Activated B cell treated with CpG ODN at 0.5 μM for 24 hours (primary cell): ENCODE measurements around the gene PPP6R3. TPM values are rescaled to one million over a fixed set of nuclear protein-coding genes. Genes with fewer than 3 reads are reported as not detected.

Experiments used
- ATAC-seq: fragments of 200-7000 bp; cut with Tn5 transposase; one replicate; pipeline ENCODE4 v1.10.0; 2021; ENCODE audit warnings: low read depth, mild to moderate bottlenecking, moderate library complexity
- CTCF ChIA-PET: fragments of 350-600 bp; sonication (Branson Sonifier 250); formaldehyde crosslinking; loops from one replicate; lab custom pipeline; 2021; ENCODE audit warnings: antibody characterized with exemption; lab: Charles Lee
- POLR2A ChIA-PET: fragments of 350-600 bp; sonication (Branson Sonifier 250); formaldehyde crosslinking; loops from one replicate; lab custom pipeline; 2021; ENCODE audit warnings: antibody characterized with exemption; lab: Charles Lee
- DNase-seq: peaks from one replicate; pipeline ENCODE4 v3.0.0; 2022
- H3K27ac Mint-ChIP-seq: one replicate; pipeline ENCODE4 v1.8.0; 2020; ENCODE audit warnings: mixed read lengths
- H3K27me3 Mint-ChIP-seq: one replicate; pipeline ENCODE4 v1.8.0; 2021; ENCODE audit warnings: mixed read lengths
- H3K36me3 Mint-ChIP-seq: one replicate; pipeline ENCODE4 v1.8.0; 2021; ENCODE audit warnings: low read depth, mixed read lengths
- H3K4me1 Mint-ChIP-seq: one replicate; pipeline ENCODE4 v1.8.0; 2021; ENCODE audit warnings: mixed read lengths
- H3K4me3 Mint-ChIP-seq: one replicate; pipeline ENCODE4 v1.8.0; 2020; ENCODE audit warnings: mild to moderate bottlenecking, mixed read lengths
- H3K9me3 Mint-ChIP-seq: one replicate; pipeline ENCODE4 v1.8.0; 2020; ENCODE audit warnings: mixed read lengths
- CTCF ChIP-seq: fragments of 200-600 bp; IDR thresholded peaks from one replicate; pipeline ENCODE4 v1.8.0; 2022; ENCODE audit warnings: antibody characterized with exemption, mild to moderate bottlenecking
- intact Hi-C: fragments of 100-400 bp; cut with micrococcal nuclease; formaldehyde crosslinking; loops from one replicate; pipeline ENCODE4 v1.15.1; 2024
- total RNA-seq: library from RNA; stranded (reverse); gene quantifications from 2 replicates; pipeline ENCODE4 v1.2.3, GENCODE V29; 2022

The PPP6R3 gene
- total RNA-seq, 1 donor from 2014 or later: 147 TPM

DNA sequence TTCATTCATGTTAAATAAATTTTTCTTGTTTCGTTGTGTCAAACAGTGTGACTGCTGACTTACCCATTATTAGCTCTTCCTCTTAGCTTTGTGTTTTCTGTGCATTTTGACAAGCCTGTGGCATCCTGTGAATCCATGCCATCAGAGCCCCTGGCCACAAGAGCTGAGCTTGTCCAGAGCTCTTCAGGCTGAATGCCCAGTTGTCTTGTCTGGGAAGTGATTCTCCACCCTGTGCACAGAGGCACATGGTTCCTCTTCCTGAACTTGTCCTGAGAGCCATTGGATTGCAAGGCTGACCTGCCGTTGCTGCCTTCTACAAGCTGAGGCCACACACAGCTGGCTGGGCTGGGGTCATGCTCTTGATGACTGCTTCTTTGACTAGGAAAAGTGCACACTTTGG, 64.1 kb downstream of the PPP6R3 start:
- Mint-ChIP-seq H3K27me3 (no peaks in the 10 kb centered on the region), H3K9me3 (no peaks in the 10 kb centered on the region), H3K36me3 (peaks cover 91% of the 10 kb centered on the region), H3K27ac (no peak overlapping the region), H3K4me1 (peaks cover 24% of the 10 kb centered on the region), H3K4me3 (no peak overlapping the region)
- ATAC-seq (no peak), DNase-seq (no peak)
- ChIA-PET POLR2A (interaction anchor here (0.6 kb wide), 1 partner anchor 742 kb away, joined by 5 read pairs; no protein-coding TSS in a partner anchor), CTCF (no interaction called here)
- intact Hi-C loops: no loop called here
- no peak for TF ChIP-seq CTCF

DNA sequence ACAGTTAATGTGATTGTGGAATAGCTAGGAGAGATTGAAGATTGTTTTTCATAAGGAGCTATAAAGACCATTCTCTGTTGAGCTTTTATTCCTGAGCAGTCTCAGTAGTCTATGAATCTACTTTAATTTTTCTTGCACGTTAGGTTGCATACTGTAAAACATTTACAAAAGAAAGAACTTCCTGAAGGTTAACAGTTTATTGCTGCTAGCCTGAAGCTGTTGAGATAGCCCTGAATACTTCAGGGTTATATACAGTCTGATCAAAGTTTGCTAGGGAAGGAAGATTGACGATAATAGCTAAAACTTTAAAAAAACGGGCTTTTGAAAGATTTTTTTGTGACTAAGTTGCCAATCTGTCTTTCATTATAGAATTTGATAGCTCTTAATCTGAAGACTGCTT, 64.8 kb downstream of the PPP6R3 start:
- H3K4me3 Mint-ChIP-seq: no peak overlapping the region
- H3K36me3 Mint-ChIP-seq: peaks cover 94% of the 10 kb centered on the region
- H3K9me3 Mint-ChIP-seq: no peaks in the 10 kb centered on the region
- CTCF ChIA-PET: no interaction called here
- ATAC-seq: no peak
- TF ChIP-seq CTCF: no peak
- peaks cover 25% of the 10 kb centered on the region for H3K4me1 Mint-ChIP-seq
- intact Hi-C loops: no loop called here
- POLR2A ChIA-PET: interaction anchor here (0.6 kb wide), 1 partner anchor 742 kb away, joined by 5 read pairs; no protein-coding TSS in a partner anchor
- DNase-seq: no peak
- no peaks in the 10 kb centered on the region for H3K27me3 Mint-ChIP-seq
- no peak overlapping the region for H3K27ac Mint-ChIP-seq

GRCh38 chr11:68525930-68526329, 65.4 kb downstream of the PPP6R3 start:
- CTCF ChIA-PET: no interaction called here
- no peak for DNase-seq
- H3K27ac Mint-ChIP-seq: no peak overlapping the region
- H3K4me3 Mint-ChIP-seq: no peak overlapping the region
- peaks cover 94% of the 10 kb centered on the region for H3K36me3 Mint-ChIP-seq
- ATAC-seq: no peak
- H3K9me3 Mint-ChIP-seq: no peaks in the 10 kb centered on the region
- POLR2A ChIA-PET: no interaction called here
- no peak for TF ChIP-seq CTCF
- H3K4me1 Mint-ChIP-seq: peaks cover 25% of the 10 kb centered on the region
- H3K27me3 Mint-ChIP-seq: no peaks in the 10 kb centered on the region
- intact Hi-C loops: no loop called here

- no peak overlapping the region for H3K4me3 Mint-ChIP-seq
- CTCF ChIA-PET: no interaction called here
- POLR2A ChIA-PET: no interaction called here
- no peak for ATAC-seq
- H3K9me3 Mint-ChIP-seq: no peaks in the 10 kb centered on the region
- no peak for TF ChIP-seq CTCF
- no peak overlapping the region for H3K27ac Mint-ChIP-seq
- intact Hi-C loops: no loop called here
- H3K27me3 Mint-ChIP-seq: no peaks in the 10 kb centered on the region
- peaks cover 86% of the 10 kb centered on the region for H3K36me3 Mint-ChIP-seq
- DNase-seq: no peak
- H3K4me1 Mint-ChIP-seq: peaks cover 29% of the 10 kb centered on the region
Measured at GRCh38 chr11:68527585-68527984, 67.0 kb downstream of the PPP6R3 start.

- DNase-seq: no peak
- no peak for TF ChIP-seq CTCF
- Mint-ChIP-seq H3K36me3 (peaks cover 81% of the 10 kb centered on the region), H3K27ac (peak overlapping the region; percentile 54), H3K4me3 (no peak overlapping the region), H3K9me3 (no peaks in the 10 kb centered on the region), H3K27me3 (no peaks in the 10 kb centered on the region), H3K4me1 (peaks cover 29% of the 10 kb centered on the region)
- POLR2A ChIA-PET: no interaction called here
- intact Hi-C loops: no loop called here
- ATAC-seq: peak; percentile 75
- CTCF ChIA-PET: no interaction called here
Measured at GRCh38 chr11:68528630-68529029, 68.1 kb downstream of the PPP6R3 start.
